ENCODE data around the gene PIP4P1. TPM values are rescaled to one million over a fixed set of nuclear protein-coding genes. Genes with fewer than 3 reads are reported as not detected.

The PIP4P1 gene
- total RNA-seq, result 23.5 and 27.9 TPM in 2 replicates

GRCh38 chr14:20461225-20462141 is at the start of gene PIP4P1:
TSS of gene PIP4P1 (minus strand) at chr14:20461434. CDS start at chr14:20461325, 109 bp downstream.

GRCh38 chr14:20469242-20469889 is 8.1 kb upstream of the PIP4P1 start, which contains the start of gene PNP:
TSS of gene PNP (plus strand) at chr14:20469406. CDS start at chr14:20469525, 119 bp downstream.

GRCh38 chr14:20454516-20455354 is 6.5 kb downstream of the PIP4P1 start, which contains the start of the genes APEX1 and OSGEP:
TSS of gene APEX1 (plus strand) at chr14:20455226. CDS start at chr14:20455646, 420 bp downstream.
TSS of gene OSGEP (minus strand) at chr14:20454812. CDS start at chr14:20454683, 129 bp downstream.

DNA sequence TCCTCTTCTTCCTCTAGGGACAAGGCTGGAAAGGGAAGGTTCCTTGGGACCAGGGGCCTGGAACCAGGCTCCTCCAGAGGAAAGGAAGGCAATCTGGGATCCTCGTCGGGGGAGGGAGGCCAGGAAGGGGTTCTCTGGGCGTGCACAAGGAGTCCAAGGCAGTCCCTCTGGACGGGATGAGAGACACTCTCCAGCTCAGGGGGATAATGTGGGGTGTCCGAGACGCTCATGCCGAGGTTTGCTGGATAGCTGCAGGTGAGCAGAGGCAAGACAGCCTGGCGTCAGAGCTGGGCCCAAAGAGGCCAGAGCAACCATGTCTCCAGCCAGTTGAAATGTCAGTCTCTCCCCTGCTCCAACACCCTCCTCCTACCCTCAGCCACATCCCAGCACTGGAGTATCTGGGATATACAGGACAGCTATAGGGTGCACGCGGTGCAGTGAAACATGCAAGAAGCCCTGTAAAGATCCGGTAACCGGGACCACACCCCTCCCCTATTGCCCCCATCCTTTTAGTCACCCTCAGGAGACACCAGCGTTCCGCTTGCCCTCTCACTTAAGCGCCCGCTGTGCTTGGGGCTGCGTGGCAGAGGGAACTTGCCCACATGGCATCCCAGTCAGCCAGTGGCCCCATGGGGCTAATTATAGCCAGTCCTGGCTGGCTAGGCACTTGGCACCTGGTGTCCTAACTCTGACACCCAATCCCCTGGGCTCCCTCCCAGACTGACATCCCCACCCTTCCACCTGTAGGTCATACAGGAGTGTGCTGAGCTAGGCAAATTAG is 25.5 kb downstream of the PIP4P1 start, which contains the start of gene KLHL33:
Gene KLHL33, minus strand, starts transcription at position 585 of the 781 bp plus-strand sequence. Its CDS starts 355 bp downstream, at position 230.

GRCh38 chr14:20412876-20413743 is 48.1 kb downstream of the PIP4P1 start, which contains the start of gene TEP1:
TSS of gene TEP1 (minus strand) at chr14:20413501. CDS start at chr14:20408439, 5,062 bp downstream.

Small RNA genes lying within 50 kb of the gene (small RNA-seq; reads per million reads assigned to genes)
- gene RNA5SP382, result 0.60 reads per million, percentile 37 among the genes with 10 or more reads in this experiment

Other genes starting within 250 kb of the PIP4P1 start
- gene OR11H6, start 237.7 kb downstream of the PIP4P1 start, total RNA-seq, result not detected in 2 replicates
- gene OR11H7, start 232.5 kb downstream of the PIP4P1 start, total RNA-seq, result not detected in 2 replicates
- gene OR11H4, start 222.1 kb downstream of the PIP4P1 start, total RNA-seq, result not detected in 2 replicates
- gene TTC5, start 155.5 kb downstream of the PIP4P1 start, total RNA-seq, result 12.1 and 16.4 TPM in 2 replicates
- gene CCNB1IP1, start 128.2 kb downstream of the PIP4P1 start, total RNA-seq, result 30.5 and 33.8 TPM in 2 replicates
- gene PARP2, start 117.8 kb downstream of the PIP4P1 start, total RNA-seq, result 8.1 and 13.3 TPM in 2 replicates
- gene TEP1, start 47.9 kb downstream of the PIP4P1 start, total RNA-seq, result 16.5 and 20.1 TPM in 2 replicates
- under 0.01 and 0.20 TPM in 2 replicates for gene KLHL33, start 25.3 kb downstream of the PIP4P1 start, total RNA-seq
- gene OSGEP, start 6.6 kb downstream of the PIP4P1 start, total RNA-seq, result 41.2 and 43.0 TPM in 2 replicates
- 36.6 and 52.2 TPM in 2 replicates for gene APEX1, start 6.2 kb downstream of the PIP4P1 start, total RNA-seq
- gene PNP, start 8.0 kb upstream of the PIP4P1 start, total RNA-seq, result 65.0 and 73.9 TPM in 2 replicates
- not detected in 2 replicates for gene RNASE10, start 44.1 kb upstream of the PIP4P1 start, total RNA-seq
- gene RNASE9, start 99.6 kb upstream of the PIP4P1 start, total RNA-seq, result not detected in 2 replicates
- not detected in 2 replicates for gene RNASE11, start 126.6 kb upstream of the PIP4P1 start, total RNA-seq
- gene RNASE12, start 129.9 kb upstream of the PIP4P1 start, total RNA-seq, result not detected in 2 replicates
- gene OR6S1, start 180.3 kb upstream of the PIP4P1 start, total RNA-seq, result not detected in 2 replicates
- 4.7 and 25.4 TPM in 2 replicates for gene RNASE4, start 223.1 kb upstream of the PIP4P1 start, total RNA-seq
- gene ANG, start 227.3 kb upstream of the PIP4P1 start, total RNA-seq, result 3.7 and 7.0 TPM in 2 replicates

Data from subcutaneous preadipocyte (primary cell).